Naive thymus-derived CD8-positive, alpha-beta T cell (primary cell): ENCODE data around the gene MYO5B. TPM values are rescaled to one million over a fixed set of nuclear protein-coding genes. Genes with fewer than 3 reads are reported as not detected.

Source experiments
- ATAC-seq, 2 donors: fragments of 150-1000 bp; cut with Tn5 transposase in 1 of 2; sonication (Bioruptor Pico), chemical (Tn5 transposase) in 1 of 2; 1 replicate in 1 of 2; 2 replicates in 1 of 2; pipeline ENCODE4 v1.10.0; 2021; ENCODE audit warnings: mild to moderate bottlenecking in 2 of 2, moderate library complexity in 2 of 2
- POLR2A ChIA-PET: fragments of 350-600 bp; sonication (Branson Sonifier 250); formaldehyde crosslinking; loops from one replicate; lab custom pipeline; 2021; ENCODE audit warnings: antibody characterized with exemption; lab: Charles Lee
- DNase-seq, 10 donors: peaks; one replicate each; pipeline versions ENCODE4 v3.0.0 to v3.0.0-alpha.2; 2020 to 2022
- H3K27ac Mint-ChIP-seq, 10 donors: one replicate each; pipeline ENCODE4 v1.8.0; 2020 to 2022; ENCODE audit warnings: mild to moderate bottlenecking in 10 of 10, mixed read lengths in 10 of 10, moderate library complexity in 4 of 10, inconsistent platforms in 1 of 10
- H3K27me3 Mint-ChIP-seq, 5 donors: one replicate each; pipeline ENCODE4 v1.8.0; 2021 to 2022; ENCODE audit warnings: mixed read lengths in 5 of 5
- H3K36me3 Mint-ChIP-seq, 3 donors: one replicate each; pipeline ENCODE4 v1.8.0; 2020 to 2022; ENCODE audit warnings: mixed read lengths in 3 of 3, mild to moderate bottlenecking in 2 of 3, inconsistent platforms in 1 of 3
- H3K4me1 Mint-ChIP-seq, 4 donors: one replicate each; pipeline ENCODE4 v1.8.0; 2021 to 2022; ENCODE audit warnings: mixed read lengths in 4 of 4
- H3K4me3 Mint-ChIP-seq, 10 donors: one replicate each; pipeline ENCODE4 v1.8.0; 2020 to 2022; ENCODE audit warnings: mild to moderate bottlenecking in 10 of 10, mixed read lengths in 10 of 10, moderate library complexity in 6 of 10, inconsistent platforms in 1 of 10
- H3K9me3 Mint-ChIP-seq, 9 donors: one replicate each; pipeline ENCODE4 v1.8.0; 2020 to 2022; ENCODE audit warnings: mixed read lengths in 9 of 9, mild to moderate bottlenecking in 3 of 9, inconsistent platforms in 1 of 9, moderate library complexity in 1 of 9
- polyA plus RNA-seq, 3 donors: library from polyadenylated mRNA; unstranded; fragments of 300-500 nt; fragmentation: Illumina TruSeq; gene quantifications; one replicate each; pipeline ENCODE4 v1.2.3, GENCODE V29; 2021
- total RNA-seq, 8 experiments: library from RNA in 2 of 8; stranded (reverse) in 2 of 8; gene quantifications; one replicate each; pipeline ENCODE4 v1.2.3 and lab custom pipeline; 2021 to 2026

Gene MYO5B
- total and polyA plus RNA-seq, 5 experiments from 2014 or later = 0.03 TPM; not detected in 4

GRCh38 chr18:50183556-50183955, 11.4 kb downstream of the MYO5B start:
- no peak overlapping the region for H3K27ac Mint-ChIP-seq

GRCh38 chr18:50182511-50182910, 12.4 kb downstream of the MYO5B start:
- Mint-ChIP-seq H3K9me3 (no peaks in the 10 kb centered on the region), H3K4me1 (no peaks in the 10 kb centered on the region), H3K27ac (no peak overlapping the region), H3K27me3 (peaks cover 10 to 54% (median 19%) of the 10 kb centered on the region in 5 donors), H3K36me3 (no peaks in the 10 kb centered on the region), H3K4me3 (no peak overlapping the region)
- DNase-seq (no peak), ATAC-seq (no peak)
- POLR2A ChIA-PET = no interaction called here

More at GRCh38 chr18:50183556-50183955, 11.4 kb downstream of the MYO5B start:
- POLR2A ChIA-PET = interaction anchor here (0.6 kb wide), 1 partner anchor 152 kb away, joined by 4 read pairs; no protein-coding TSS in a partner anchor
- Mint-ChIP-seq H3K4me1 (no peaks in the 10 kb centered on the region), H3K4me3 (no peak overlapping the region), H3K36me3 (no peaks in the 10 kb centered on the region), H3K9me3 (no peaks in the 10 kb centered on the region), H3K27me3 (peaks cover 12 to 47% (median 18%) of the 10 kb centered on the region in 5 donors)
- no peak for ATAC-seq
- DNase-seq = no peak

DNA sequence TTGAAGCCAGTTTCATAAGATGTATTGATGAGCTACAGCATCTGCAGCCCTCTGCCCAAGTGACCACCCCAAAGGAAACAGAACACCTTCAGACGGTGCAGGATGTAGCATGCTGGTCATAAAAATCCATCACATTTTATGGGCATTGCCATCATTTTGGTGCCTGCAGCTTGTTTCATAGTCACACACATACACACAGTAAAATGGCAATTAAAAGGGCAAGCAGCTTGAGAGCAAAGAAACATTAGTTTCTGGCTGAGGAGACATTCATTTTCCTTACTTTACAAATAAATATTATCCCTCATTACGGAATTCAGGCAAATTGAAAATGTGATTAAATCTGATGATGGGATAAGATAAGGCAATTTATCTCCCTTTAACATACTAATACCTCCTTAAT, 13.4 kb downstream of the MYO5B start:
- H3K9me3 Mint-ChIP-seq = no peaks in the 10 kb centered on the region
- peaks cover 10 to 50% (median 20%) of the 10 kb centered on the region in 5 donors for H3K27me3 Mint-ChIP-seq
- no peaks in the 10 kb centered on the region for H3K4me1 Mint-ChIP-seq
- H3K36me3 Mint-ChIP-seq = no peaks in the 10 kb centered on the region
- ATAC-seq = no peak
- DNase-seq = no peak
- no peak overlapping the region for H3K27ac Mint-ChIP-seq
- POLR2A ChIA-PET = no interaction called here
- H3K4me3 Mint-ChIP-seq = no peak overlapping the region

GRCh38 chr18:50179465-50179864, 15.5 kb downstream of the MYO5B start:
- Mint-ChIP-seq H3K4me1 (no peaks in the 10 kb centered on the region), H3K4me3 (no peak overlapping the region), H3K27ac (no peak overlapping the region), H3K9me3 (no peaks in the 10 kb centered on the region), H3K27me3 (peaks cover 13 to 47% (median 29%) of the 10 kb centered on the region in 5 donors), H3K36me3 (no peaks in the 10 kb centered on the region)
- POLR2A ChIA-PET = no interaction called here
- DNase-seq (no peak), ATAC-seq (no peak)

GRCh38 chr18:50177294-50177992, 17.5 kb downstream of the MYO5B start:
- Mint-ChIP-seq H3K36me3 (no peaks in the 10 kb centered on the region), H3K4me3 (no peak overlapping the region), H3K4me1 (no peaks in the 10 kb centered on the region), H3K9me3 (peaks cover 0 to 4% (median 0%) of the 10 kb centered on the region in 9 donors), H3K27me3 (peaks cover 10 to 44% (median 32%) of the 10 kb centered on the region in 5 donors), H3K27ac (no peak overlapping the region)
- DNase-seq (no peak), ATAC-seq (no peak)
- POLR2A ChIA-PET = no interaction called here

DNA sequence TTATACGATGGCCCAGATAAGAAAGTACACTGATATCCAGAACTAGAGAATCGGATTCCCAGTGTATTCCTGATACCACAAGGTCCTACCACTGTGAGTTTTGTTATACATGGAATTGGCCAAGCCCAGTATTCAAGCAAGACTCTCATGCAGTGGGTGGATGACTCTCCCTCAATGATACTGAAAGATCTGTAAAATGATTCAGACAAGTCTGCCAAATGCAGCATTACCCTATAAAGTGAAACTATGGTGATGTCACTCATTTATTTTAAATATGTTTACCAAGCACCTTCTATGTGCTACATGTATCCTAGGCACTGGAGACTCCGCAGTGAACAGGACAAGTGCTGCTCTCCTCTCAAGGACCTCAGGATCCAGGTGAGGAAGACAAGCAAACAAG, 22.6 kb downstream of the MYO5B start:
- no peak for DNase-seq
- POLR2A ChIA-PET = no interaction called here
- no peaks in the 10 kb centered on the region for H3K4me1 Mint-ChIP-seq
- no peak for ATAC-seq
- peaks cover 14 to 57% (median 30%) of the 10 kb centered on the region in 5 donors for H3K27me3 Mint-ChIP-seq
- no peaks in the 10 kb centered on the region for H3K36me3 Mint-ChIP-seq
- H3K27ac Mint-ChIP-seq = no peak overlapping the region
- no peak overlapping the region for H3K4me3 Mint-ChIP-seq
- H3K9me3 Mint-ChIP-seq = peaks cover 0 to 4% (median 0%) of the 10 kb centered on the region in 9 donors

DNA sequence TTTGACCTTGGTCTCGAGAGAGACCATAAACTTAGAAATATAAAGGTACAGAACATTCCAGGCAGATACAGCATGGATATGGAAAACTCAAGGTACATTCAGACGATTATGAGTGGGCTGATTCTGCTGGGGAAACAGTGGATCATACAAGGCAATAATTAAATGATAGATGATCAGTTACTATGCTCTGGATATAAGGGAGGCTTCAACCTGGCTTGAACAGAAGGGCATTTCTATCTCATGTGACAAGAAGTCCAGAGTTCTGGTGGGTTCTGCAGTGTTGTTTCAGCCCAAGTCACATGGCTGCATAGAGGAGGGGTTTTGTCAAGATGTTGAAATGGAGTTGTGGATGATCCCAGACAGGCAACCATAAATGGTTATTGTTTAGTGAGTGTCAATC, 23.5 kb downstream of the MYO5B start:
- H3K27ac Mint-ChIP-seq = no peak overlapping the region
- POLR2A ChIA-PET = no interaction called here
- ATAC-seq (no peak), DNase-seq (no peak)
- peaks cover 14 to 59% (median 27%) of the 10 kb centered on the region in 5 donors for H3K27me3 Mint-ChIP-seq
- no peaks in the 10 kb centered on the region for H3K4me1 Mint-ChIP-seq
- H3K36me3 Mint-ChIP-seq = no peaks in the 10 kb centered on the region
- H3K4me3 Mint-ChIP-seq = no peak overlapping the region
- H3K9me3 Mint-ChIP-seq = peaks cover 0 to 4% (median 0%) of the 10 kb centered on the region in 9 donors

- Mint-ChIP-seq H3K9me3 (peaks cover 0 to 4% (median 0%) of the 10 kb centered on the region in 9 donors), H3K4me3 (no peak overlapping the region), H3K36me3 (no peaks in the 10 kb centered on the region), H3K27ac (no peak overlapping the region), H3K4me1 (no peaks in the 10 kb centered on the region), H3K27me3 (peaks cover 17 to 72% (median 26%) of the 10 kb centered on the region in 5 donors)
- POLR2A ChIA-PET = no interaction called here
- ATAC-seq = no peak
- no peak for DNase-seq
Measured at GRCh38 chr18:50170004-50170403, 24.9 kb downstream of the MYO5B start.

GRCh38 chr18:50169149-50169548, 25.8 kb downstream of the MYO5B start:
- H3K4me1 Mint-ChIP-seq = no peaks in the 10 kb centered on the region
- ATAC-seq = no peak
- POLR2A ChIA-PET = no interaction called here
- peaks cover 0 to 4% (median 0%) of the 10 kb centered on the region in 9 donors for H3K9me3 Mint-ChIP-seq
- H3K36me3 Mint-ChIP-seq = no peaks in the 10 kb centered on the region
- no peak for DNase-seq
- peaks cover 22 to 80% (median 30%) of the 10 kb centered on the region in 5 donors for H3K27me3 Mint-ChIP-seq
- no peak overlapping the region for H3K4me3 Mint-ChIP-seq
- H3K27ac Mint-ChIP-seq = no peak overlapping the region

GRCh38 chr18:50167966-50168365, 27.0 kb downstream of the MYO5B start:
- H3K36me3 Mint-ChIP-seq = no peaks in the 10 kb centered on the region
- POLR2A ChIA-PET = no interaction called here
- DNase-seq = no peak

DNA sequence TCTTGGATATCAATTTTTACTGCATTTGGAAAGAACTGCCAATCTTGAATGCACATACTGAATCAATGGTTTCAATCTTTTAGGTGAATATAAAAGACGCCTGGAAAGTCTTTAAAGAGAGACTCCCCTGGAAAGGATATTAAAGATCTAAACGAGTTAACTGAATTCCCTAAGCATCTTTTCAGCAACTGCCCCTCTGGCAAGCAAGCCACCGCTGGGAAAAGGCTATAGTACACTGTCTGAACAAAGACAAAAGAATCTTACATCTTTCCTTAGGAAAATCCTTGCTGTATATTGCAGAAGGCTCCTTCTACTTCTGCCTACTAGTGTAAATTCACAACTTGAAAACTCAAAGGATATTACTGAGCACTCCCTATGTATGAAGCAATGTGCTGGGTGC, 28.0 kb downstream of the MYO5B start:
- no peaks in the 10 kb centered on the region for H3K4me1 Mint-ChIP-seq
- H3K9me3 Mint-ChIP-seq = no peaks in the 10 kb centered on the region
- H3K27me3 Mint-ChIP-seq = peaks cover 22 to 83% (median 29%) of the 10 kb centered on the region in 5 donors
- no peak for DNase-seq
- no peak overlapping the region for H3K27ac Mint-ChIP-seq
- H3K36me3 Mint-ChIP-seq = no peaks in the 10 kb centered on the region
- no peak for ATAC-seq
- H3K4me3 Mint-ChIP-seq = no peak overlapping the region
- POLR2A ChIA-PET = no interaction called here

More at GRCh38 chr18:50167966-50168365, 27.0 kb downstream of the MYO5B start:
- H3K27ac Mint-ChIP-seq = no peak overlapping the region
- H3K4me1 Mint-ChIP-seq = no peaks in the 10 kb centered on the region
- peaks cover 20 to 84% (median 28%) of the 10 kb centered on the region in 5 donors for H3K27me3 Mint-ChIP-seq
- ATAC-seq = no peak
- no peak overlapping the region for H3K4me3 Mint-ChIP-seq
- H3K9me3 Mint-ChIP-seq = no peaks in the 10 kb centered on the region

DNA sequence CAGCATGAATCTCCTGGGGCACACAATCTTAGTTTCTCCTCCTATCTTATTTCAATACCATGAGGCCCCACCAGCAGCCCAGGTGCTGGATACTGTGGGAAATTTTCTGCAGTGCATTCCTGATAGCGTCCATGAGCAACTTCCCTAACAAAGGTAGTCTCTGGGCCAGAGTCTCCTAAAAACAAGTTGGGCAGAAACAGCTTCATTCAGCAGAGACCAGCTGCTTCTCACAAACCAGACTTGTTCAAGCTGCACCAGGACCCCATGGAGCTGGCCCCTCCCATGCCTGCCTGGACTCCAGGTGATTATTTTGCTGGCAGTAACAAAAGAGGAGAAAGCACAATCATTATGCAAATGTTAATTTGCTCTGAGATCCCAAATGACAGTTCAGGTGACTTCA, 31.4 kb downstream of the MYO5B start:
- peaks cover 0 to 2% (median 0%) of the 10 kb centered on the region in 4 donors for H3K4me1 Mint-ChIP-seq
- no peak overlapping the region for H3K4me3 Mint-ChIP-seq
- DNase-seq = no peak
- H3K27me3 Mint-ChIP-seq = peaks cover 20 to 82% (median 39%) of the 10 kb centered on the region in 5 donors
- no peaks in the 10 kb centered on the region for H3K9me3 Mint-ChIP-seq
- no peaks in the 10 kb centered on the region for H3K36me3 Mint-ChIP-seq
- H3K27ac Mint-ChIP-seq = no peak overlapping the region
- no peak for ATAC-seq
- POLR2A ChIA-PET = no interaction called here

- POLR2A ChIA-PET = no interaction called here
- H3K27me3 Mint-ChIP-seq = peaks cover 19 to 77% (median 39%) of the 10 kb centered on the region in 5 donors
Measured at GRCh38 chr18:50162486-50163304, 32.3 kb downstream of the MYO5B start.

More at GRCh38 chr18:50162486-50163304, 32.3 kb downstream of the MYO5B start:
- no peaks in the 10 kb centered on the region for H3K9me3 Mint-ChIP-seq
- no peaks in the 10 kb centered on the region for H3K36me3 Mint-ChIP-seq
- H3K4me3 Mint-ChIP-seq = no peak overlapping the region
- H3K27ac Mint-ChIP-seq = peak overlapping the region in 1 of 10 donors; percentile 49
- peaks cover 0 to 2% (median 0%) of the 10 kb centered on the region in 4 donors for H3K4me1 Mint-ChIP-seq
- ATAC-seq = no peak
- DNase-seq = no peak
